ENCODE results near the gene NLE1.
"Not testable (repeated sequence)": the region's sequence is repeated elsewhere in the genome, so short reads cannot be mapped to it uniquely, and the experiment has no call there.

Gene NLE1

DNA sequence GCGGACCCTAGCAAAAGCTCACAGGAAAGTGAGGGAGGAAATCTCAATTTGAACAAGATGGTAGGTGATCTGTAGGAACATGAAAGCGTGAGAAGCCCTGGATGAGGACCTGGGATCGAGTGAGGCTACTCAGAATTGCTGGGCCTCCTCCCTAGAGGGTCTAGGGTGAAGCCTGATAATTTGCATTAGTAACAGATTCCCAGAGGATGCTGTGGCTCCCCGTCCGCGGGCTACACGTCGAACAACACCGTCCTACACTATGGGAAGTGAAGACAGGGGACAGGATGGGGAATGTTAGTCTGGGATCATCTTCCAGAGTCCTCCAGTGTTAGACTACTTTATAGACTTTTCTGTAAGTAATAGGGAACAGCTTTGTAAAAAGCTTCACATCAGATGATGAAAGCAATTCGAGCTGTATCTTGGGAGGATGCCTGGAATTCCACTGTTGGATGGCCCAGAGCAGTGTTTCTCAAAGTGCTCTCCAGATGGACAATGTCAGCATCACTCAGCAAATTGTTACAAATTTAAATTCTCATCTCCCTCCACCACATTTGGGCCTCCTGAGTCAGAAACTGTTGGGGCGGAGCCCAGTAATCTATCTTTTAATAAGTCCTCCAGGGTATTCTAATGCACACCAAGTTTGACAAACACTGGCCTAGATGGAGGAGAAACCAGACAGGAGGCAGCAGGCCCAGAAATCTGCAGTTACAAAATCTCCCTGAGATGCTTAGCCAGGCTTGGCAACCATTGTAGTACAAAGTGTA is 14.2 kb downstream of the NLE1 start:
- no peak for DNase-seq

DNA sequence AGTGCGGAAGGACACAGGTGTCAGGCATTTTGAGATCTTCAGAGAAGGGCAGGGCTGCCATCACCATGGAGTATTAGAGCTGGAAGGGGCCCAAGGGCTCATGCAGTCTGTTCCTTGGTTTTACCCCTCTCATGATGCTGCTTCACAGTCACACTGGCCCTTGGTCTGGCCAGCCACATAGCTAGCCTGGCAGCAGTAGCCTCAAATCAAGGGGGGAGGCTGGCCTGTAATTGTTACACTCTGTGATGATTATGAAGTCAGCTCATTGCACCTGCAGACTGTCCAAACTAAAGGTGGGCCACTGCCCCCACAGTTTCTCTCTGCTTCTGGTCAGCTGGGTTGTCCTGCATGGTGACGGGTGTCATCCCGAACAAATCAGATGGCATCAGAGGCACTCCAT is 20.8 kb downstream of the NLE1 start, which contains the start of gene FNDC8:
Gene FNDC8, plus strand, starts transcription at position 301 of the 400 bp plus-strand sequence. Its CDS starts 79 bp downstream, at position 380.
- no peak for DNase-seq

DNA sequence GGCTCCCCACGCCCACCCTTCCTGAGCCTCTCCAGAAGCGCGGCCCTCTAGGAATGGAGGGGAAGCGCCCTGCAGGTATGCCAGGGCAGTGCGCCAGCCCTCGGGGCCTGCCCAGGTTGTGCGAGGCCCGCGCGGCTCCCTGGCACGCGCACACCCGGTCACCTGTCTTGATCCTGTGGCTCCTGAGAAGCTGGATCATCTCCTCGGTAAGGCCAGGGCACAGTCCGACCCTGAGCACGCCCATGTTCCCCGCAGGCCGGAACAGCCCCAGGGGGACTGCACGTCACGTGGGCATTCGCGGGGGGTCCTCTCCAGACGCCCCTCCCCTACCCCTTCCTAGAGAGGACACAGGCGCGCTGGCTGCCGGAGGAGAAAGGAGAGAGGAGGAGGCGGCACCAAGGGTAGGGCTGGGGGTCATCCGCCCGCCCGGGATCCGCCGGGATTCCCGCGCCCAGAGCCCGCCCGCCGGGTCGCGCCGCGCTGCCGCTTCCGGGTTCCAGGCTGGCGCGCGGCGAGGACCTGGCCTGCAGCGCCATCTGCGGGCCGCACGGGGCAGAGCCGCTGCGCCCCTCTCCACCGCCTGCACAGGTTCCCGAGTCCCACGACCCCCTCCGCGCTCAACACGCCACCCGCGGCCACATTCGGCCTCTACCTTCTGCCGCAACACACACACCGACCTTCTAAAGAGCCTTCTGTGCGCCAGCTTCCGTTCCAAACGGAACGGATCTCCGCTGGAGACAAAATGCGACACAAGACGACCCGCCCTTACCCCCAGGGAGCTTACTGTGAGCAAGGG is 22.5 kb downstream of the NLE1 start, which contains the start of gene RAD51D:
Gene RAD51D, minus strand, starts transcription at position 491 of the 796 bp plus-strand sequence. Its CDS starts 247 bp downstream, at position 244.
- peak; percentile 68 for DNase-seq

DNA sequence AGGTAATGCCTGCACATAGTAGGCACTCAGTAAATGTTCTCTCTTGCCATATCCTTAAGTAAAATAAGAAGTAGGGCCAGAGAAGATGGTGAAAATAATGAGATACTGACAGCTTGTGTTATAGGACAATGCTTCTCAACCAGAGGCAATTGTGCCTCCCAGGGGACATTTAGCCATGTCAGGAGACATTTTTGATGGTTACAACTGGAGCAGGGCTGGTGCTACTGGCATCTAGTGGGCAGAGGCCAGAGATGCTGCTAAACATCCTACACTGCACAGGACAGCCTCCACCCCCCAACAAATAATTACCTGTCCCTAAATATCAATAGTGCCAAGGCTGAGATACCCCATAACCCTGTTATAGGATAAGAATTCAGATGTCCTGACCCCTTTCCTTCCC is 24.1 kb downstream of the NLE1 start:
- DNase-seq: no peak

DNA sequence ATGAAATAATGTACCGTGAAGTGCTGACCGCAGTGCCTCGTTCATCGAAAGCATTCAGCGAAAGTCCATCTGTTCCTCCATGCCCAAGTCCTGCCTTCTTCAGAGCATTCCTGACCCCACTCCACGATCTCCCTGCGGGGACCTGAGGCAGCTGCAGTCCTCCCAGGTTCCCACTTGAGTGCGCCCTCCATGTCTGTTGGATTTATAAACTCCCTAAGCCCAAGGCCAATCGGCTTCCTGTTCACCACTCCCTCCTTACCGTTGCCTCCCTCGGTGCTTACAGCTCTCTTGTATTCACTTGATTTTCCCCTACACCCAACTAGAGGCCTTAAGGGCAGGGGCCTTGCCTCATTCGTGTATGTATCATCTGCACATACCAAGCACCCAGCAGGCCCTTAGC is 25.3 kb downstream of the NLE1 start:
- DNase-seq: no peak

DNA sequence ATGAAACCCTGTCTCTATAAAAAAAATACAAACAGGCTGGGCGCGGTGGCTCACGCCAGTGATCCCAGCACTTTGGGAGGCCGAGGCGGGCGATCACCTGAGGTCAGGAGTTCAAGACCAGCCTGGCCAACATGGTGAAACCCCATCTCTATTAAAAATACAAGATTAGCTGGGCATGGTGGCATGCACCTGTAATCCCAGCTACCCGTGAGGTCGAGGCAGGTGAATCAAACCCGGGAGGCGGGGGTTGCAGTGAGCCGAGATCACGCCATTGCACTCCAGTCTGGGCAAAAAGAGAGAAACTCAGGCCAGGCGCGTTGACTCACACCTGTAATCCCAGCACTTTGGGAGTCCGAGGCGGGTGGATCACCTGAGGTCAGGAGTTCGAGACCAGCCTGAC is 31.3 kb downstream of the NLE1 start:
- not testable (repeated sequence) for DNase-seq

DNA sequence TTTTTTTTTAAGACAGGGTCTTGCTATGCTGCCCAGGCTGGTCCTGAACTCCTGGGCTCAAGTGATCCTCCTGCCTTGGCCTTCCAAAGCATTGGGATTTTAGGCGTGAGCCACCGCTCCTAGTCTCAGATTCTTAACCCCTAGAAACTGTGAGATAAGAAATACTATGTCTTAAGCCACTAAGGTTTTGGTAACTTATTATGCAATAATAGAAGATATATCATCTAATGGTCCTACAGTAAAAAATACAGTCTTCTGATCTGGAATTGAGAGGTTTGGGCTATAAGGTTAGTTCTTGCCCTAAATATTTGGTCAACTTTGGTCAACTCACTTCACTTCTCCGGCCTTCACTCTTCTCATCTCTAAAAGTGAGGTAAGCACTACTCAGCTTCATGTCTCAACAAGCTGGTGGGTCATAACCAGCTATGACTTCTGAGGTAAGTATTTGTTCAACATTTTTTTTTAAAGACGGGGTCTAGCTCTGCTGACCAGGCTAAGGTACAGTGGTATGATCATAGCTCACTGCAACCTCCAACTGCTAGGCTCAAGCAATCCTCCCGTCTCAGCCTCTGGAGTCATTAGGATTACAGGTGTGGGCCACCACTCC is 37.2 kb downstream of the NLE1 start:
- DNase-seq: no peak

DNA sequence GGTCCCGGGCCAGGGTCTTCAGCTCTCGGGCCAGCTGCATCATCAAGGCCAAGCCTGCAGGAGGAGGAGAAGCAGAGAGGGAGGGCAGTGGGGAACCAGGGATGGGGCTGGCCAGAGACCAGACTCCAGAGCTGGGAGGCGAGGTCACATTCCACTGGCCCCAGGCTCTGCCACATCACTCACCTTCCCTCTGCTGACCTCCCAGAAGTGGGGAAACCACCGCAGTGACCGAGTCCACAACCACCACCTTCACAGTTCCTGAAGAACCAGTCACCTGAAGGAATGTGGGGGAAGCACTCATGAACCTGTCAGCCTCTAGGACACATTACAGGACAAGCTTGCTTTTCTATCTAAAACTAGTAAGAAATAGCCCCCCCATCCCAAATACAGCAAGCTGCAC is 38.8 kb downstream of the NLE1 start:
- DNase-seq: no peak

DNA sequence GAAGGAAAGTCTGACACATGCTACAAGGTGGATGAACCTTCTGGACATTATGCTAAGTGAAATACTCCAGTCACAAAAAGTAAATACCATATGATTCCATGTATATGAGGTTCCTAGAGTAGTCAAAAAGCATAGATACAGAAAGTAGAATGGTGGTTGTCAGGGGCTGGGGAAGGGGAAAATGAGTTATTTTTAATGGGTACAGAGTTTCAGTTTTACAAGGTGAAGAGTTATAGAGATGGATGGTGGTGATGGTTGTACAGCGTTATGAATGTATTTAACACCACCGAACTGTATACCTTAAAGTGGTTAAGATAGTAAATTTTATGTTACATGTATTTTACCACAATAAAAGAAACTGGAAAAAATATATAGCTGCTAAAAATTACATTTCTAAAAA is 40.4 kb downstream of the NLE1 start:
- DNase-seq: no peak

DNA sequence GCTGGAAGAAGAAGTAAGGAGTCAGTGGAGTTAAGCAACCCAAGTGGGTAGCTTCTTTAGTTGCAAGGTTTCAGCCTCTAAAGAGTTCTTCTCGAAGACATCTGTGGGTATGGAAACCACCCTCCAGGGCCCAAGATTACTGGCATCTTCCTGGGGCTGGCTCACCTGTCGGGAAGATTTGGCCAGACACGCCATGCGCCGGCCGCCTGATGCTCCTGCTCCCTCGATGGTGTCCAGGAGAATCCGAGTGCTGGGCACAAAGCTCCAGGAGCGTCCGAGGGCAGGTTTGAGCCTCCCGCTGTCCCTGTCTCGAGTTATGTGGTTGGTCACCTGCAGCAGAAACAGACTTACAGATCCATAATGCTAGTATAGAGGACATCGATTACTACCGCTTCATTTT is 41.1 kb downstream of the NLE1 start:
- DNase-seq: no peak

DNA sequence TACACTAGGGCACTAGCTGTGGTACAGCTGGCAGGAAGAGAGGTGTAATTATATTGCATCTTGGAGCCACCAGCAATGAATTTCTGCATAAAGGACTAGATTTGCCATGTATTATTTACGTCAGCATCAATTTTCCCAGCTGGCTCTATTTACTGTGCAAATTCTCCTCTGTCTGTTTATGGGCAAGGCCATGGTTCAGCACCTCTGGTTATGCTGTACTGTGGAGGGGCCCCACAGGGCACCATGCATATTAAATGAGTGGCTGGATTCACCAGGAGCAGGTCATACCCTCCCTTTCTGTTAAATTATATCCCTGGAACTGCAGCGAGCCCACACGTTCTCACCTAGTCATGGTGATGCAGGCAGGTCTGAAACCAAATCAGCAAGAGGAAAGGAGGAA is 42.2 kb downstream of the NLE1 start:
- no peak for DNase-seq

DNA sequence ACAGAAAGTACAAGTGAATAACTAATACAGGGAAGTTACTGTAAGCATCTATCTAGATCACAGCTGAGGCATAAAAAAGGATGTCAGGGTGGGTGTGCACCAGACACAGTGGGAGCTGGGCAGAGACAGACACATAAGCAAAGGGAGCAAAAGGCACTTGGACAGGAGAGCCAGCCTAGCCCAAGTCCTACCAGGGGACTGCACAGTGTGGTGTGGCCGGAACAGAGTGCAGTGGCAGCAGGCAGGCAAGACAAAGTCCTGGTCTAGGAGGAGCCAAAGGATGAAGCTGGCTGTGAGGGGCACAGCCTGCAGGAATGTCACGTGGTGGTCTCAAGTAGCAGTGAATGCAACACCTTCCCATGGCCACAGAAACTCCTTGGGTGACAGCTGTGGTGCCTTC is 44.3 kb downstream of the NLE1 start:
- no peak for DNase-seq

DNA sequence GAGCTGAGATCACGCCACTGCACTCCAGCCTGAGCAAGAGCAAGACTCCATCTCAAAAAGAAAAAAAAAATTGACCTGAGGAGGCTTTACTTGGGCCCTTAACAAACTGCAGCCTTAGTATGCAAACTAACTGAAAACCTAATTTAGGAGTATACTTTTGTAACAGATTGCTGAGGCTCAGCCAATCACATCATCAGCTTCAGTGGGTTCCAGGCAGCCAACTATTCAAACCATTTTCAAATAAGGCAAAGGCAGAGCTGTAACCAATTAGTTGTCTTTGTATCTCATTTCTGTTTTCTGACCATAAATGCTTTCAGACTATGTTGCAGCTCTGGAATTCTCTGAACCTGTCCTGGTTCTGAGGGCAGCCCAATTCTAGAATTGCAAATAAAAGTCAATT is 46.4 kb downstream of the NLE1 start:
- no peak for DNase-seq

DNA sequence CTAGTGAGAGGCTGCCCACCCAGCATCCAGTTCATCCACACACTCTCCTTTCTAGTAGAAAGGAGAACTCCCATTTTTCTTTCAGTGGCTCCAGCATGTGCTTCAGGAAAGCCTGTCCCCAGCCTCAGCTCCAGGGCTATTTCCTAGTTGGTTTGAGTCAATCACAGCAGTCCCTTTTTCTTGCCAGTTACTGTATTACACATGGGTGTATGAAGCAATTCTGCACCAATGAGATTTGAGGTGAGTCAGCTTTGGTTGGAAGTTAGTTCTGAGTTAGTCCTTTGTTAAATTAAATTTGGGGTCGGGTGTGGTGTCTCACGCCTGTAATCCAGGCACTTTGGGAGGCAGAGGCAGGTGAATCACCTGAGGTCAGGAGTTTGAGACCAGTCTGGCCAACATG is 47.2 kb downstream of the NLE1 start:
- no peak for DNase-seq

DNA sequence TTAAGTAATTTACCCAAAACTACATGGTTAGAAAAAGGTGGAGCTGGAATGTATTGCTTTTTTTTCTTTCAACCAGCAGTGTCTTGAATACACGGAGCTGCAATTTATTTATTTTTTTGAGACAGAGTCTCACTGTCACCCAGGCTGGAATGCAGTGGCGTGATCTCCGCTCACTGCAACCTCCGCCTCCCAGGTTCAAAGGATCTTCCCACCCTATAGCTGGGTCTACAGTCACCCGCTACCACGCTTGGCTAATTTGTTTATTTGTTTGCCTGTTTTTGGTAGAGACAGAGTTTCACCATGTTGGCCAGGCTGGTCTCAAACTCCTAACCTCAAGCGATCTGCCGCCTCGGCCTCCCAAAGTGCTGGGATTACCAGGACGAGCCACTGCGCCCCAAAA is 51.4 kb downstream of the NLE1 start:
- DNase-seq: not testable (repeated sequence)

DNA sequence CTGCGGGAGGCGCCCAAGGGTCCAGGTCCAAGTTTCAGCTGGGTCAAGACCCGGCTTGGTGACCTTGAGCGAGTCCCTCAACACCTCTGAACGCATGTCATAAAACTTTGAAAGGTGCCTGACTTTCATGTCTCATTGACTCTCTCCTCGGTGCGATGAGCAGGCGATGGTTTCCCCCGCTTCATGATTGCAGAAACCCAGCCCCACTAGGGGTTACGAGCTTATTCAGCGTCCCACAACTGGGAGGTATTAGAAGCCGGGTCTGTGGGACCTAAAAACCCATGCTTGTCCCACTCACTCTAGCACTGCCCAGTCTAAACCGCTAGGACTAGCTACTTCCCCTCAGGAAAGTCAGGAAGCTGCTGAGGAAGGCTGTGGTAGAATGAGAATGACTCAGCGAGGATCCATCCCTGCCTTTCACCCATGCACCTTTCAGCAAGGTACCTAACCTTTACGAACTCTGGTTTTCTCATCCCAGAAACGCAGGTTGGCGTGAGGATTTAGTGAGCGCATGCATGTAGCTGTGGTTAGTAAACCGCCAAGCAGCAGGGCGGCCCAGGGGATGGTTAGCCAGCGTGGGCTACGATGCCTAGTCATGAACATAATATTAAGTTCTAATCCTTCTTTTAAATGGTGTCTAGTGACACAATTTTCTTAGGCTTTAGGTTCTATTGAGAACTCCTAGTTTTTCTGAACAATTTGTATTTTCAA is 52.4 kb downstream of the NLE1 start:
- peak; percentile 35 for DNase-seq

DNA sequence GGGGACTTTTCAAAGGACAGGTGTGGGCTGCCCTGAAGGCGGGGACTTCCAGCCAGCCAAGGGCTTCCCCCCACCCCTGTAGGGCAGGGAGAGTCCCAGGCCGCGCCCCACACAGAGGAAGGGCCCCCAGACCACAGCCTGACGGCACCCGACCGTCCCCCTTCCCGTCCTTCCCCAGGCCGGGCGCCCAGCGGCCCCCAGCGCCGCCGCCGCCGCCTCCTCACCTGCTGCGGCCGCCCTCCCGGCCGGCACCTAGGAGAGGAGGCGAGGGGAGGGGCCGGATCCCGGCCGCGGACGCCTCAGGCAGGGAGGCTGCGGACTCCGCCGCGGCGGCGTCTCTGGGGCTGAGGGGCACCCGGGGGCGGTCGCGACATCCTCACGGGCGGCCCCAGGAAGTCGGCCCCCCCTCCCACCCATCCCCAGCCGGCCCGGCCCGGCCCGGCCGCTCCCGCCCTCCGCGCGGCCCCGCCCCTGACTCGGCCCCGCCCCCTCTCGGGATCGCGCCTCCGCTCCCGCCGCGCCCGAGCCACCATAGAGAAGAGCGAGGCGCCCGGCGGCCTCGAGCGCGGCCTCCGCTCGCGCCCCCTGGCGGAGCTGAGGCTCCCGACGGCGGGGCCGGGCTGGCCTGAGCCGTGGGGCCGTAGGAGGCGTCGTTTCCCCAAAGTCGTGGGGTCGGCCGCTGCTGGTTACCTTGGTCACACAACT is 53.1 kb downstream of the NLE1 start:
- peak; percentile 83 for DNase-seq

DNA sequence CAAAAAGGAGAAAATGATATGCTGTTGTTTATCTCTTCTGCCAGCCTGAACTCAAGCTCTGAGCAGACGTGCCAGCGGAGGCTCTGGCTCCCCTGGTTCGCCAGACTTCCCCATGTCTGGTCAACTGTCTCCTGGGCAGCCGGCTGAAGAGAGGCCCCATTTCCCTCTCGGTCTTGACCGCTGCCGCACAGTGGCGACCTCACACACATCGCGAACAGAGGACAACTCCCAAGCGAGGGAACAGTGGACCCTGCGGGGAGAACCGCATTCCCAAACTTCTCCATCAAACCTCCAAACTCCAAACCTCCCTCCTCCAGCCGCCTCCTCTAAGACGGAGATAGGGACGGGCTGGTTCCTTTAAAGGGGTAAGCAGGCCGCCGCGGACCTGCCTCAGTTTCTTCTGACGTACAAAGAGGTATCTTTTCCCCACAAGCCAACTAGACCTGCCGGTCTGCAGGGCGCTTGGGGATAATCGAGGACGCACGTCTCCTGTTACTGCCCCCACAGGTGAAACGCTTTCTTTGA is 53.7 kb downstream of the NLE1 start:
- no peak for DNase-seq

DNA sequence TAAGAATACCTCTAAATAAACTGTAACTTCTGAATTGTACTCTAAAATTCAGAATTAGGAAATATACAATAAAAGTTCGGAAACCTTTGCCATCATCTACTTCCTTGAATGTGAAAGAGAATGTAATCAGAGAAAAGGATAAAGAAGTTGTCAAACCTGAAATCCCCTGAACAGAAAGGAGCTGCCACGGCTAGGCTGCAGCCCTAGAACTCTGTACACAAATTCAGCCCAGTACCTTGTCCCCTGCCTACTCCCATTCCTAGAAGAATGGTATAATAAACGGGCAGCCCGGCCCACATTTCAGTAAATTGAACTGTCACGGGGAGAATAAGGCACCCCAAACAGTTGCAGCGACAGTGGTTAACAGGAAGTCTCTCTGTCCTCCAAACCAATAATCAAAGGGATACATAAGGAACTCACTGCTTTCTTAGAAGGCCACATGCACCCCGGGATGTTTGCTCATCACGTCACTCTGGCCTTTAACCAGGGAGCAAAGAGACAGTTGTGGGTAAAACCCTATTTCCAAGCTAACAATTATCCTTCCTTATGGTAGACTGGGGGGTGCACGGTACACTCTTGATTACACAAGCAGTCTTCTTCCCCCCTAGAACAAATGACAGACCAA is 54.3 kb downstream of the NLE1 start:
- no peak for DNase-seq

DNA sequence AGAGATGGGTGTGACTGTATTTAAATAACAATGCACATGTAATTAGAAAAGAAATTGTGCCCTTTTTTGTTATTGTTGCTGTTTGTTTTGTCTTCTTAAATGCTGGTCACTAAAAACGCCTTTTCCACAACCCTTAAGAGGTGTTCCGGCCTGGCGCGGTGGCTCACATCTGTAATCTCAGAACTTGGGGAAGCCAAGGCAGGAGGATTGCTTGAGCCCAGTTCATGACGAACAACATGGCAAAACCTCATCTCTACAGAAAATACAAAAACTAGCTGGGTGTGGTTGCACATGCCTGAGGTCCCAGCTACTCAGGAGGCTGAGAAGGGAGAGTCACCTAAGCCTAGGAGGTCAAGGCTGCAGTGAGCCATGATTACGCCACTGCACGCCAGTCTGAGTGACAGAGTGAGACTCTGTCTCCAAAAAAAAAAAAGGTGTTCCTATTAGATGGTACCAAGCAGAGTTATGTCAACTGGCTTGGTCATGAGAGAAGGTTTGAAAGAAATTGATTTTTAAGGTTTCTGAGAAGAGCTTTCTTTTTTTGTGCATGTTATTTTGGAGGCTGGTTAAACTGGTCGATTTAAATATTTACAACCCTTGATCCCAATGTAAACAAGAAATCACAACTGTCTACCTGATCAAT is 55.1 kb downstream of the NLE1 start:
- DNase-seq: no peak

DNA sequence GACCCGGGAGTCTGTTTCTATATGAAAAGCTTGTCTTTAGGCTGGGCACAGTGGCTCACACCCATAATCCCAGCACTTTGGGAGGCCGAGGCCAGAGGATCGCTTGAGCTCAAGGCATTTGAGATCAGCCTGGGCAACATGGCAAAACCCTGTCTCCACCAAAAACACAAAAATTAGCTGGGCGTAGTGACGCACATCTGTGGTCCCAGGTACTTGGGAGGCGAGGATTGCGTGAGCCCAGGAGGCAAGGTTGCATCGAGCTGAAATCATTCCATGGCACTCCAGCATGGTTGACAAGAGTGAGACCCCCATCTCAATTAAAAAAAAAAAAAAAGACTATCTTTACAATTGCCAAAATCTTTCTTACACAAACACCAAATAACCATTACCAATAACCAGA is 55.9 kb downstream of the NLE1 start:
- no peak for DNase-seq

Measured in effector CD4-positive, alpha-beta T cell (primary cell).